Neural cell (in vitro differentiated cells): ENCODE data around the gene PAPLN. TPM values are rescaled to one million over a fixed set of nuclear protein-coding genes. Genes with fewer than 3 reads are reported as not detected.

Experiments used
- H2AFZ ChIP-seq: fragments of 200-600, 300-800 bp; sonication (generic), shearing (Covaris generic); 2 replicates; pipeline ENCODE4 v1.6.0; 2014; ENCODE audit warnings: low read depth, mild to moderate bottlenecking, antibody characterized with exemption, low read length, moderate library complexity
- H3F3A ChIP-seq: fragments of 200-600 bp; shearing (Covaris generic); 2 replicates; pipeline ENCODE4 v1.6.1; 2016; ENCODE audit warnings: mild to moderate bottlenecking, moderate library complexity, mixed read lengths, antibody characterized with exemption, low read length; ENCODE audit not compliant: insufficient read depth, poor library complexity, severe bottlenecking
- H3K27ac ChIP-seq: fragments of 200-600, 300-800 bp; sonication (generic), shearing (Covaris generic); 2 replicates; pipeline ENCODE4 v1.5.1; 2014; ENCODE audit warnings: mild to moderate bottlenecking, low read length, moderate library complexity
- H3K27me3 ChIP-seq: fragments of 300-800, 200-600 bp; sonication (generic), shearing (Covaris generic); 2 replicates; pipeline ENCODE4 v1.6.0; 2014; ENCODE audit warnings: mild to moderate bottlenecking, low read depth, low read length, moderate library complexity; ENCODE audit not compliant: insufficient read depth
- H3K36me3 ChIP-seq: fragments of 300-800, 200-600 bp; sonication (generic), shearing (Covaris generic); 2 replicates; pipeline ENCODE4 v1.5.1; 2014; ENCODE audit warnings: mild to moderate bottlenecking, antibody characterized with exemption, low read length, moderate library complexity; ENCODE audit not compliant: insufficient read depth
- H3K4me2 ChIP-seq: fragments of 300-800, 200-600 bp; sonication (generic), shearing (Covaris generic); 2 replicates; pipeline ENCODE4 v1.6.0; 2014; ENCODE audit warnings: mild to moderate bottlenecking, low read length
- H3K4me3 ChIP-seq: fragments of 300-800, 200-600 bp; sonication (generic), shearing (Covaris generic); 2 replicates; pipeline ENCODE4 v1.5.1; 2014; ENCODE audit warnings: mild to moderate bottlenecking, low read length, moderate library complexity
- H3K79me2 ChIP-seq: fragments of 200-600 bp; shearing (Covaris generic); replicated peaks from 2 replicates; pipeline ENCODE4 v1.6.0; 2014; ENCODE audit warnings: mild to moderate bottlenecking, low read length, moderate library complexity; ENCODE audit not compliant: insufficient read depth
- H3K9ac ChIP-seq: fragments of 300-800, 200-600 bp; sonication (generic), shearing (Covaris generic); 2 replicates; pipeline ENCODE4 v1.6.1; 2016; ENCODE audit warnings: mild to moderate bottlenecking, low read length, mixed read lengths
- H3K9me2 ChIP-seq: fragments of 200-600 bp; shearing (Covaris generic); 2 replicates; pipeline ENCODE4 v1.6.1; 2016; ENCODE audit warnings: mild to moderate bottlenecking, low read length, mixed read lengths; ENCODE audit not compliant: insufficient read depth
- H3K9me3 ChIP-seq: fragments of 200-600, 300-800 bp; sonication (generic), shearing (Covaris generic); 2 replicates; pipeline ENCODE4 v1.6.1; 2016; ENCODE audit warnings: mild to moderate bottlenecking, mixed run types, low read length, moderate library complexity, mixed read lengths
- H4K20me1 ChIP-seq: fragments of 200-600 bp; shearing (Covaris generic); 2 replicates; pipeline ENCODE4 v1.6.1; 2016; ENCODE audit warnings: mild to moderate bottlenecking, mixed run types; ENCODE audit not compliant: insufficient read depth
- CTCF ChIP-seq: fragments of 450-650 bp; IDR thresholded peaks from 2 replicates; pipeline ENCODE4 v1.5.1; 2014; ENCODE audit warnings: antibody characterized with exemption, mild to moderate bottlenecking, moderate library complexity; ENCODE audit not compliant: poor library complexity, severe bottlenecking
- EP300 ChIP-seq: fragments of 450-650 bp; conservative IDR thresholded peaks from 2 replicates; pipeline ENCODE4 v1.6.1; 2014; ENCODE audit warnings: antibody characterized with exemption, mild to moderate bottlenecking, moderate library complexity; ENCODE audit not compliant: poor library complexity, severe bottlenecking
- EZH2 ChIP-seq: fragments of 200-600, 300-800 bp; shearing (Covaris generic), sonication (generic); IDR thresholded peaks from 2 replicates; pipeline ENCODE4 v1.6.1; 2014; ENCODE audit warnings: antibody characterized with exemption, low read length, borderline replicate concordance, mild to moderate bottlenecking; ENCODE audit not compliant: insufficient read depth, poor library complexity, severe bottlenecking
- MXI1 ChIP-seq: fragments of 450-650 bp; conservative IDR thresholded peaks from 2 replicates; pipeline ENCODE4 v1.6.1; 2014; ENCODE audit warnings: antibody characterized with exemption, mild to moderate bottlenecking; ENCODE audit not compliant: poor library complexity, severe bottlenecking
- POLR2AphosphoS5 ChIP-seq: IDR thresholded peaks from 2 replicates; pipeline ENCODE4 v1.6.1; 2012
- RAD21 ChIP-seq: fragments of 450-650 bp; conservative IDR thresholded peaks from 2 replicates; pipeline ENCODE4 v1.6.1; 2014; ENCODE audit warnings: antibody characterized with exemption, mild to moderate bottlenecking, moderate library complexity
- REST ChIP-seq: IDR thresholded peaks from 2 replicates; pipeline ENCODE4 v1.6.1; 2012; ENCODE audit warnings: borderline replicate concordance
- SMC3 ChIP-seq: fragments of 450-650 bp; conservative IDR thresholded peaks from 2 replicates; pipeline ENCODE4 v1.6.1; 2014; ENCODE audit warnings: antibody characterized with exemption, mild to moderate bottlenecking, moderate library complexity; ENCODE audit not compliant: poor library complexity
- TAF1 ChIP-seq: IDR thresholded peaks from 2 replicates; pipeline ENCODE4 v1.6.1; 2012; ENCODE audit warnings: low read depth
- polyA plus RNA-seq: library from polyadenylated mRNA; depleted of rRNA; stranded (reverse); fragments of >200 nt; gene quantifications from 2 replicates; pipeline ENCODE4 v1.2.3, GENCODE V29; 2014

Gene PAPLN
- polyA plus RNA-seq, 1 donor from 2014 or later, result 0.14 TPM

DNA sequence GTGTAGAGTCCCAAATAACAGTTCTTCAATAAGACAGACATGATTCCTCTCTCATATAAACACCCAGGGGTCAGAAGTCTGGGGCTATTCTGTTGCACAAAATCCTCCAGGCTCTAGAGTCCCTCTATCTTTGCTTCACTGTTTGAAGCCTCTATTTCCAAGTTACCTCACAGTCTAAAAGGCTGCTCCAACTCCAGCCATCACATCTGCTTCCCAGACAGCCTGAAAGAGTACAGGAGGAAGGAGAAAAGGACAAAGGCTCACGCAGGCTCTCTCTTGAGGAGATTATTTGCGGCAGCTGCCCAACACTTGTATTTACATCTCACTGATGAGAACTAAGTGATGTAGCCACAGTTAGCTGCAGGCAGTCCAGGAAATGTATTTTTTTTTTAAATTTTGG, 6.4 kb downstream of the PAPLN start:
- no peaks in the 10 kb centered on the region for H3K79me2 ChIP-seq
- H2AFZ ChIP-seq, result no peak overlapping the region
- H3K9me2 ChIP-seq, result no peaks in the 10 kb centered on the region
- no peak overlapping the region for H3K9ac ChIP-seq
- no peaks in the 10 kb centered on the region for H3K9me3 ChIP-seq
- no peaks in the 10 kb centered on the region for H3K36me3 ChIP-seq
- H3K4me2 ChIP-seq, result no peak overlapping the region
- H4K20me1 ChIP-seq, result no peaks in the 10 kb centered on the region
- H3K27me3 ChIP-seq, result peaks cover 18% of the 10 kb centered on the region
- no peaks in the 10 kb centered on the region for H3F3A ChIP-seq
- no peak for TF ChIP-seq REST
- no peak for TF ChIP-seq EP300
- H3K4me3 ChIP-seq, result no peak overlapping the region
- no peak overlapping the region for H3K27ac ChIP-seq

DNA sequence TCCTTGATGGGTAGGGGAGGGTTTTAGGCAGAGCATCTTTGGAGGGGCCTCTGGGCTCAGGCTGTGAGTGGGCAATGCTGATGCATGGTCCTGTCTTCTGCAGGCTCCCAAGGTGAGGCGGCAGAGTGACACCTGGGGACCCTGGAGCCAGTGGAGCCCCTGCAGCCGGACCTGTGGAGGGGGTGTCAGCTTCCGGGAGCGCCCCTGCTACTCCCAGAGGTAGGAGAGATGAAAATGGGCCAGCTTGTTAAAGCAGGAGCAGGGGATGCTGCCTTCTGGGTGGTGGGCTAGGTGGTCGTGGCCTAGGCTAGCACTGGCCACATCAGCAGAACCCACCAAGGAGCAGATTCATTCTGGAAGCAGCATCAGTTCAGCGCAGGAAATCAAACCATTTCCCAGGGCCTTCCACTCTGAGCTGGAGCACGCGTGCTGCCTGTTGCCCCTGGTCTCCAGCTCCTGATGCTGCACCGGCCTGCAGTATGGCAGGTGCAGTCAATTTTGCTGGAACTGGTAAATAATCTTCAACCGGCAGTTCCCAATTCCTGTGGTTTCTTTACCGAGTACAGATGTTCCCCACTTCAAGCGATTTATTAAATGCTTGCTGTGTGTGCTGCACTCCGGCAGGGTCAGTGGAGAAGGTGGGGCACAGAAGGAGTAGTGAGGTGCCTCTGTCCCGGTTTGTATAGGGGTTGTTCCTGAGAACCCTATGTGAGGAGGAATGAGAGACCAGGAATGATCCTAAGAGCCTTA, 7.4 kb downstream of the PAPLN start:
- H3K9me2 ChIP-seq, result no peaks in the 10 kb centered on the region
- H3K27me3 ChIP-seq, result peaks cover 9% of the 10 kb centered on the region
- no peaks in the 10 kb centered on the region for H3K9me3 ChIP-seq
- TF ChIP-seq EZH2 (no peak), SMC3 (no peak), TAF1 (no peak), CTCF (no peak), EP300 (no peak), POLR2AphosphoS5 (no peak), RAD21 (no peak), MXI1 (no peak)
- H3K4me3 ChIP-seq, result no peak overlapping the region
- no peaks in the 10 kb centered on the region for H3F3A ChIP-seq
- no peaks in the 10 kb centered on the region for H3K79me2 ChIP-seq
- H3K4me2 ChIP-seq, result no peak overlapping the region
- H3K27ac ChIP-seq, result no peak overlapping the region
- H3K9ac ChIP-seq, result no peak overlapping the region
- H2AFZ ChIP-seq, result no peak overlapping the region
- no peaks in the 10 kb centered on the region for H4K20me1 ChIP-seq
- no peaks in the 10 kb centered on the region for H3K36me3 ChIP-seq
